K562 (cell line): Measurements from ENCODE around the gene ABHD8. TPM values are rescaled to one million over a fixed set of nuclear protein-coding genes. Genes with fewer than 3 reads are reported as not detected.

Experiments
- CTBP1 ChIP-seq: fragments of 450-650 bp; IDR thresholded peaks from 2 replicates; pipeline ENCODE4 v1.6.1; 2016; ENCODE audit warnings: borderline replicate concordance
- CTCF ChIP-seq, 3 experiments: IDR thresholded peaks in 2 of 3; conservative IDR thresholded peaks in 1 of 3; 2 replicates each; pipeline ENCODE4 v1.5.1; 2011 to 2012; ENCODE audit warnings: low read length in 3 of 3, mild to moderate bottlenecking in 3 of 3, control low read depth in 2 of 3, improper control_type of control experiment in 1 of 3, inconsistent platforms in 1 of 3, low read depth in 1 of 3, mixed read lengths in 1 of 3, moderate library complexity in 1 of 3; ENCODE audit not compliant: insufficient read depth in 2 of 3
- EGR1 ChIP-seq: fragments of 450-650 bp; conservative IDR thresholded peaks from 2 replicates; pipeline ENCODE4 v1.6.1; 2017; ENCODE audit warnings: mild to moderate bottlenecking
- FOXA3 ChIP-seq, 2 experiments: fragments of 450-650 bp in 1 of 2; sonication (generic) in 1 of 2; formaldehyde crosslinking; IDR thresholded peaks in 1 of 2; conservative IDR thresholded peaks in 1 of 2; 2 replicates each; pipeline versions ENCODE4 v1.4.0 to v1.8.0; 2020 to 2022; ENCODE audit warnings: mild to moderate bottlenecking in 2 of 2, missing genetic modification reagents in 1 of 2
- MAZ ChIP-seq, 2 experiments: fragments of 450-650 bp in 1 of 2; sonication (generic) in 1 of 2; formaldehyde crosslinking; IDR thresholded peaks in 1 of 2; conservative IDR thresholded peaks in 1 of 2; 2 replicates each; pipeline versions ENCODE4 v1.4.0 to v1.5.0; 2020; ENCODE audit warnings: mild to moderate bottlenecking in 1 of 2, missing genetic modification reagents in 1 of 2
- MED1 ChIP-seq: sonication (generic); formaldehyde crosslinking; IDR thresholded peaks from 2 replicates; pipeline ENCODE4 v1.8.1; 2023; ENCODE audit warnings: missing genetic modification reagents, borderline replicate concordance
- MEF2D ChIP-seq: conservative IDR thresholded peaks from 2 replicates; pipeline ENCODE4 v1.6.1; 2016; ENCODE audit warnings: low read depth, missing genetic modification characterization, missing compliant biosample characterization
- MLLT1 ChIP-seq, 2 experiments: fragments of 450-650 bp; IDR thresholded peaks; 2 replicates each; pipeline ENCODE4 v1.6.1; 2016
- NFIC ChIP-seq: fragments of 450-650 bp; IDR thresholded peaks from 2 replicates; pipeline ENCODE4 v1.6.1; 2017; ENCODE audit warnings: mild to moderate bottlenecking, inconsistent platforms
- PHB ChIP-seq: fragments of 250-450 bp; sonication (Bioruptor Pico); IDR thresholded peaks from 2 replicates; pipeline ENCODE4 v1.5.0; 2021
- POLR2G ChIP-seq: fragments of 200-400 bp; formaldehyde crosslinking; IDR thresholded peaks from 2 replicates; pipeline ENCODE4 v1.6.1; 2017; ENCODE audit warnings: low read depth, mild to moderate bottlenecking, antibody characterized with exemption, low read length, moderate library complexity
- TEAD2 ChIP-seq: fragments of 450-650 bp; IDR thresholded peaks from 2 replicates; pipeline ENCODE4 v1.6.1; 2016; ENCODE audit warnings: missing genetic modification characterization, control low read depth, missing compliant biosample characterization
- TFE3 ChIP-seq: fragments of 450-650 bp; formaldehyde crosslinking; IDR thresholded peaks from 2 replicates; pipeline ENCODE4 v1.4.0; 2020; ENCODE audit warnings: mild to moderate bottlenecking, mixed read lengths
- YY1 ChIP-seq, 3 experiments: IDR thresholded peaks; 2 replicates each; pipeline ENCODE4 v1.6.1; 2011; ENCODE audit warnings: low read length in 2 of 3, mild to moderate bottlenecking in 2 of 3, moderate library complexity in 2 of 3, borderline replicate concordance in 1 of 3, control low read depth in 1 of 3, low read depth in 1 of 3; ENCODE audit not compliant: insufficient read depth in 3 of 3, insufficient replicate concordance in 2 of 3, control insufficient read depth in 1 of 3, insufficient read length in 1 of 3; ENCODE audit errors: extremely low read depth in 1 of 3
- ZBTB33 ChIP-seq: sonication (generic); formaldehyde crosslinking; IDR thresholded peaks from 2 replicates; pipeline ENCODE4 v1.8.1; 2023; ENCODE audit warnings: mild to moderate bottlenecking, missing genetic modification reagents
- ZNF263 ChIP-seq: sonication (generic); formaldehyde crosslinking; IDR thresholded peaks from 2 replicates; pipeline ENCODE4 v1.8.0; 2022; ENCODE audit warnings: mild to moderate bottlenecking, missing genetic modification reagents, borderline replicate concordance
- polyA plus RNA-seq, 8 experiments: library from polyadenylated mRNA; depleted of rRNA in 4 of 8; stranded (reverse) in 5 of 8; unstranded in 3 of 8; fragments of >200 nt; fragmentation: Nextera tagmentation in 2 of 8; fragmentation: Illumina TruSeq in 1 of 8; extraction: Ambion mirVana in 2 of 8; extraction: Trizol in 1 of 8; gene quantifications; 2 replicates each; pipeline versions ENCODE4 v1.2.1 to v1.2.3, GENCODE V29; 2011 to 2014; ENCODE audit warnings: inconsistent platforms in 1 of 8, missing spikeins in 1 of 8
- total RNA-seq, 7 experiments: library from RNA; depleted of rRNA in 6 of 7; stranded (reverse); fragments of >200 nt in 6 of 7; fragmentation: Illumina TruSeq in 2 of 7; extraction: Trizol in 2 of 7; gene quantifications; 2 replicates each; pipeline versions ENCODE4 v1.2.1 to v1.2.3, GENCODE V29; 2011 to 2021; ENCODE audit warnings: low replicate concordance in 1 of 7

The ABHD8 gene
- total and polyA plus RNA-seq, 9 of the 15 experiments (the other 6 are each of a cell fraction or from before 2014, with no cell fraction given), result 0.04 to 6.6 (median 2.0) TPM; not detected in 1

- peak in 1 of 2 experiments; percentile 34; a peak in 1 of 4 replicates for TF ChIP-seq FOXA3 (CRISPR knock-in tag; conservative IDR thresholded peaks at IDR 0.05 in 1 of 2, IDR thresholded peaks at IDR 0.05 in 1 of 2)
- no peak for TF ChIP-seq ZNF263 (CRISPR knock-in tag)
- TF ChIP-seq PHB (CRISPR knock-in tag), result no peak
- TF ChIP-seq MAZ (CRISPR knock-in tag; conservative IDR thresholded peaks at IDR 0.05 in 1 of 2, IDR thresholded peaks at IDR 0.05 in 1 of 2), result 0 out of 4 replicates have a peak, but pooled peaks of 1 of the 2 experiments have one; percentile 11
- TF ChIP-seq MLLT1 (IDR thresholded peaks at IDR 0.05), result peak in 1 of 2 experiments; percentile 68; a peak in 1 of 4 replicates
- no peak for TF ChIP-seq MEF2D (tag)
- TF ChIP-seq CTBP1, result peak; percentile 76
- peak; percentile 89 for TF ChIP-seq ZBTB33 (CRISPR knock-in tag)
- no peak for TF ChIP-seq MED1 (CRISPR knock-in tag)
- peak; percentile 72 for TF ChIP-seq POLR2G
- no peak for TF ChIP-seq TFE3 (CRISPR knock-in tag)
- TF ChIP-seq EGR1, result peak; percentile 37; the same call in 1 of the 2 replicates
- TF ChIP-seq YY1 (IDR thresholded peaks at IDR 0.05; ENCODE audit: borderline replicate concordance in 1 of 3, control insufficient read depth in 1 of 3, extremely low read depth in 1 of 3, insufficient read depth in 3 of 3, insufficient read length in 1 of 3, insufficient replicate concordance in 2 of 3, low read depth in 1 of 3, low read length in 2 of 3), result peak in 2 of 3 experiments; percentile 35 to 40
- peak in 1 of 3 experiments; percentile 31; a peak in 1 of 6 replicates for TF ChIP-seq CTCF (IDR thresholded peaks at IDR 0.05 in 2 of 3, conservative IDR thresholded peaks at IDR 0.05 in 1 of 3; ENCODE audit: insufficient read depth in 2 of 3, low read depth in 1 of 3, low read length in 3 of 3)
- no peak for TF ChIP-seq TEAD2
- no peak for TF ChIP-seq NFIC
Observed at GRCh38 chr19:17327654-17328516, 24.7 kb upstream of the ABHD8 start (continued).
